Measurements from ENCODE around the gene SLC19A1.

The SLC19A1 gene

DNA sequence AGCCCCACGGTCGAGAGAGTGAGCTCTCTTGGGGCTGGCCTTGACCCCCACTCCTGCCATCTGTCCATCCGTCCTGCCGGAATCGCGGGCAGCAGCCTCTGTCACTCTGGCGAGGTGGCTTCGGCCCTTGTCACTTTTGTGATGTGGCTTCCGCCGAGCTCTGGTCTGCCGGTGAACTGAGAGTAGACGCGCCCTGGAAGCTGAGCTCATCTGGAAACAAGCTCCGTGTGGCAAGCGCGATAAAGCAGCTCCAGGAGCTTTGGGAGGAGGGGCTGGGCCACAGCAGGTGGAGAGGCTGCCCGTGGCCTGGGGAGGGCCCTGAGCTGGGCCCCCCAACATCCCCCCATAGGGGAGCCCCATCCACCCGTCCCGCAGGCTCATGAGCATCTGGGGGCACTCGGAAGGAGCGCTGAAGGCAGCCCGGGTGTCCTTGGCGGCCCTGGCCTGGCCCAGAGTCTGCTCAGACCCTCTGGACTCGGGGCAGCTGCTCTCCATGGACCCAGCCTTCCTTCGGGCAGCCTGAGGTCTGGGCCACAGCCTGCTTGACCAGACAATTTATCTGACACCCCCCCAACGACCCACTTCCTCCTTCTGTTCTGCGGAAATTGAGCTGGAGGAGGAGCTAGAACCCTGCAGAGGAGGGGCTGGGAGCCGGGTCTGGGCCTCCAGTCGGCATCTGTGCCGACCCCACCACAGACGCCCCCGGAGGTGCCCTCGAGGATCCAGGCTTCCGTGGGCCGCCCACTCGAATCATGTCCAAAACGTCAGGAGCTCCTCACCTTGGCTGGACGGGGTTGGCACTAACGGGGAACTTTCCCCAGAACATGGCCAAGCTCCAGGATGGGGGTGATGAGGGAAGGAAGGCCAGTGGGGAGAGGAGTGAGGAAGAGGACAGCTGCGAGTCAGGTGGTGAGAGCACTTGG, 59.1 kb downstream of the SLC19A1 start:
- TF ChIP-seq, protein P1, sequence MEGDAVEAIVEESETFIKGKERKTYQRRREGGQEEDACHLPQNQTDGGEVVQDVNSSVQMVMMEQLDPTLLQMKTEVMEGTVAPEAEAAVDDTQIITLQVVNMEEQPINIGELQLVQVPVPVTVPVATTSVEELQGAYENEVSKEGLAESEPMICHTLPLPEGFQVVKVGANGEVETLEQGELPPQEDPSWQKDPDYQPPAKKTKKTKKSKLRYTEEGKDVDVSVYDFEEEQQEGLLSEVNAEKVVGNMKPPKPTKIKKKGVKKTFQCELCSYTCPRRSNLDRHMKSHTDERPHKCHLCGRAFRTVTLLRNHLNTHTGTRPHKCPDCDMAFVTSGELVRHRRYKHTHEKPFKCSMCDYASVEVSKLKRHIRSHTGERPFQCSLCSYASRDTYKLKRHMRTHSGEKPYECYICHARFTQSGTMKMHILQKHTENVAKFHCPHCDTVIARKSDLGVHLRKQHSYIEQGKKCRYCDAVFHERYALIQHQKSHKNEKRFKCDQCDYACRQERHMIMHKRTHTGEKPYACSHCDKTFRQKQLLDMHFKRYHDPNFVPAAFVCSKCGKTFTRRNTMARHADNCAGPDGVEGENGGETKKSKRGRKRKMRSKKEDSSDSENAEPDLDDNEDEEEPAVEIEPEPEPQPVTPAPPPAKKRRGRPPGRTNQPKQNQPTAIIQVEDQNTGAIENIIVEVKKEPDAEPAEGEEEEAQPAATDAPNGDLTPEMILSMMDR (IDR thresholded peaks at IDR 0.05; ENCODE audit: unreplicated experiment in 3 of 3) = no peak
- Mint-ChIP-seq H3K36me3 (ENCODE audit: low read depth) (peaks cover 23% of the 10 kb centered on the region), H3K4me1 (peaks cover 12% of the 10 kb centered on the region), H3K27me3 (ENCODE audit: low read depth) (no peaks in the 10 kb centered on the region), H3K4me3 (no peak overlapping the region), H3K9me3 (no peaks in the 10 kb centered on the region), H3K27ac (no peak overlapping the region)

DNA sequence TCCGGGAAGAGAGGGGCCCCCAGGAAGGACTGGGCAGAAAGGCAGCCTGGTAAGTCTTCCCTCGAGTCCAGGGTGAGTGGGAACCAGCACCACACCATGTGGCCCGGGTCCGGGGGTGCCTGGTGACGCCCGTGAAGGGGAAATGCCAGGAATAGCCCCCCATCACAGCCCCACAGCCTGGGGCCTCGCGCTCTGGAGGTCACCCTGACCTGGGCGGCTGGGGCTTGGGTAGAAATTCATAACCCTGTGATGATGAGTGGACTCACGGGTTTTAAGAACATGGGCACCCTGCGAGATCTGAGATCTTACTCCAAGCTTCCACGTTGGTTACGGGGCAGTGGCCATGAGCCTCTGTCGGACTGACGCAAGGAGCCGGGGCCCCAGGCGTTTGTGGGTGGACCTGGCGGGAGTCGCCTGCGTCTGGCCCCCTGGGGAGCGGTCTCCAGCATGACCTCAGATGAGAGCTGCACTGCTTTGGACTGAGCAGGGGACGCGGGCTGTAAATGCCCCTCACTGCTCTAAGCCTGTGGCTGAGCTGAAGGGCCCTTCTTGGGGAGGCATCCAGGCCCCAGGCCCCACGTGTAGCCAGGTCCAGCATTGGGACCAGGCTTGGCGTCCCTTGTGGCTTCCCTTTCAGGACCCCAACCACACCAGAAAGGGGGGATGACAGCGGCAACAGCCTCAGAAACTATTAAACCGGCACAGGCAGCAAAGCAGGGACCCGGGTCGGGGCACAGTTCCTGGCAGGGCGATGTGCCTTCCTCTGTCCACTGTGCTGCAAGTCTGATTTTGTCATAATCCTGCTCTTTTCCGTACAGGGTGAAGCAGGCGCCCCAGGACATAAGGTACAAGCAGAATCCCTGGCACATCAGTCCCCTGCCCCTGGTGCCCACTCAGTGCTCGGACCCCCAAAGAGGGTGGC, 60.0 kb downstream of the SLC19A1 start:
- Mint-ChIP-seq H3K9me3 (no peaks in the 10 kb centered on the region), H3K27ac (no peak overlapping the region), H3K4me1 (peaks cover 11% of the 10 kb centered on the region), H3K36me3 (ENCODE audit: low read depth) (peaks cover 25% of the 10 kb centered on the region), H3K27me3 (ENCODE audit: low read depth) (no peaks in the 10 kb centered on the region), H3K4me3 (no peak overlapping the region)
- TF ChIP-seq, protein P1 (IDR thresholded peaks at IDR 0.05; ENCODE audit: unreplicated experiment in 3 of 3) = no peak

DNA sequence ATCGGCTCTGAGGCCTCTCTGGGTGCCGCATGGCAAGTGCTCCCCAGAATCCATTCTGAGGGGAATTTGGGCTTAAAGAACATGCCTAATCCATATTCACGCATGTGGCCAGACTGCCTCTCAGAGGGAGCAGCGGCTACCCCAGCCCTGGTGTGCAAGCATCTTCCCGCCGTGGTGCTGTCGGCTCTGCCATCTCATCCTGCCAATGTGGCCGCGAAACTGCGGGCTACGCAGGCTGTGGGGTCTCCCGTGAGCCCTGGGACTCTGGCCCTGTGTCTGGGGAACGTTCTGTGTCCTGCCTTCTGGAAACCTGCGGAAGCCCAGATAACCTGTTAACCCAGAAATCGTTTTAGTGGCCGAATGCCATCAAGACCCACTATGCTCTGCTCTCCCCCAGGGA, 60.7 kb downstream of the SLC19A1 start:
- TF ChIP-seq, protein P1 (IDR thresholded peaks at IDR 0.05; ENCODE audit: unreplicated experiment in 3 of 3) = no peak
- peaks cover 27% of the 10 kb centered on the region for H3K36me3 Mint-ChIP-seq (ENCODE audit: low read depth)
- H3K9me3 Mint-ChIP-seq = no peaks in the 10 kb centered on the region
- H3K4me1 Mint-ChIP-seq = peaks cover 13% of the 10 kb centered on the region
- H3K4me3 Mint-ChIP-seq = no peak overlapping the region
- H3K27ac Mint-ChIP-seq = no peak overlapping the region
- no peaks in the 10 kb centered on the region for H3K27me3 Mint-ChIP-seq (ENCODE audit: low read depth)

DNA sequence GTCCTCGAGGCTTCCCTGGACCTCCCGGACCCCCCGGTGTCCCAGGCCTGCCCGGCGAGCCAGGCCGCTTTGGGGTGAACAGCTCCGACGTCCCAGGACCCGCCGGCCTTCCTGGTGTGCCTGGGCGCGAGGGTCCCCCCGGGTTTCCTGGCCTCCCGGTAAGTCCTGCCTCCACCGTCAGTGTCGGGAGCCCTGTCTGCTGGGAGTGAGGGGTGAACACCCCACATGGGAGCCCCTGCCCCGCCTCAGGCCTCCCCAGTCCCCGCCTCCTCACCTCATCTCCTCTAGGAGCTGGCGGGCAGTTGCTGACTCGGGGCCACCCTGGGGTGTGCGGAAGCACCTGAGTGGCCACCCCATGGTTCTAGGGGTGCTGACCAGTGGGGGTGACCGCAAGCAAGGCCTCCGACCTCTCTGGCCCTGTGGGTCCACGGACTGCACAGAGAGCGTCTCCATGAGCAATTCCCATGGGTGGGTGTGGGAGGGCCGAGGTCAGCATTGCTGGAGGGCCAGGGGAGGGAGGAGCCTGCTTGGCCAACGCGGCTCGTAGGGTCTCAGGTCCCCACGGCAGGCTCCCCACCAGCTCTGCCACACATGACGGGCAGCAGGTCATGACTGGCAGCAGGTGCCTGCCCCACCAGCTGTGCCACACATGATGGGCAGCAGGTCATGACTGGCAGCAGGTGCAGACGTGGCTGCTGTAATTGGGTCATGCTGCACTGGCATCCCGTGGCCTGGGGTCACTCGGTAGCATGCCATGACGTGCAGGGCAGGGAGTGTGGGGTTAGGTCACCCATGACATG, 61.3 kb downstream of the SLC19A1 start:
- Mint-ChIP-seq H3K36me3 (ENCODE audit: low read depth) (peaks cover 27% of the 10 kb centered on the region), H3K27me3 (ENCODE audit: low read depth) (no peaks in the 10 kb centered on the region), H3K4me1 (peaks cover 15% of the 10 kb centered on the region), H3K4me3 (no peak overlapping the region), H3K27ac (no peak overlapping the region), H3K9me3 (no peaks in the 10 kb centered on the region)
- TF ChIP-seq, protein P1 (IDR thresholded peaks at IDR 0.05; ENCODE audit: unreplicated experiment in 3 of 3) = no peak
